GM11168 (cell line): Measurements from ENCODE around the gene MFN1.

Source experiments
- in situ Hi-C: fragments of 300-500 bp; cut with MboI; formaldehyde crosslinking; loops from one replicate; pipeline ENCODE4 v1.12.0; 2022; ENCODE audit warnings: low sequenced_read_pairs; ENCODE audit not compliant: unreplicated experiment

The MFN1 gene

DNA sequence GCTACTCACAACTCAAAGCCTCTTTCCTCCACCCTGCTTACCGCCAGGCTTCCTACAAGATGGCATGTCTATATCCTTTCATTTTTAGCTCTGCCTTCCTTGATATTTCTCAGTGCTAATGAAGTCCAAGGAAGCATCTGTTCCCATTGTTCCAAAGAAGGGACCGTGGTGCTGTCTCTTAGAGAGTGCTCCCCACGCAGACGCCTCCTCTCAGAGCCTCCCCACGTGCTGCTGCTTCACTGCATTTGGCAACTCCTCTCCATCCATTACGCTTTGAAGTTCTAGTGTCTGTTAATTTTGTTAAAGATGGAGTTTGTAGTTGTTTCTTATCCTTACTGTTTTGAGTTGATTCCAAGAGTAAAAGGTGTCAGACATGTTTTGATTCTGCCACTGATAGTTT lies 77.6 kb downstream of the MFN1 start:
- in situ Hi-C loops = no loop called here

GRCh38 chr3:179428876-179429548 lies 81.5 kb downstream of the MFN1 start:
- in situ Hi-C loops = no loop called here

GRCh38 chr3:179430277-179430870 lies 82.9 kb downstream of the MFN1 start:
- in situ Hi-C loops = no loop called here

DNA sequence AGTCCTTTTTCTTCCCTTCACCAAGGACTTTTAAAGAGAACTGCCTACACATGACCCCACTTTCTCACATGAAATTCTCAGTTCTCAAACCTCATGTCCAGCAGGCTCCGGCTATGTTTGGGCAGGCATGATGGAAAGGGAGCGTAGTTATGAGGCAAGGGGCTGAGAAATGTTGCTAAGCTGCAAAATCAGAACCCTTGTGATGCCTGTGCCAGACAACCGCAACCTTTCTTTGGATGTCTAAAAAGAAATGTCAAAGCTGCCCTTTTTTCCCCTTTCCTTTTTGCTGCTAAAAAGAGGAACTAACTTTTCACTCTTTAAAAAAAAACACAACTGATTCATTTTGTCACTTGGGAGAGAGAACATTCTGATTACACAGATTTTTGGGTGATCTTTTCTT lies 84.5 kb downstream of the MFN1 start:
- in situ Hi-C loops = no loop called here

DNA sequence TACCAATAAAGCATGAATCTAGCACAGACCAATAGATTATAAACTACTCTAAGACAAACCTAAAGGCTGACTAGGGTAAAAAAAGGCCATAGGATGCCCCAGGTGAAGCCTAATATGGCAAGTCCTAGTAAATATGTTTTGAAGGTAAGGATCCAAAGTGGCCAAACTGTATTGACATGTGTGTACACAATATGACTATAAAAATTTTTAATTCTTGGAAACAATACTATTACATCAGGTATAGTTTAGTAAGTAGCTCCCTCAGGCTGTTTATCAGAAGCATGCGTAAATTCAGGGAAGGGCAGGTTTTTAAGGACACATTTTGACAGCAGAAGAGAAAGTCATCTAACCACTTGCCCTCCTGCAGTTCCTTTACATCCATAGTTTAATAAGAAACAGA lies 84.9 kb downstream of the MFN1 start:
- in situ Hi-C loops = no loop called here

- in situ Hi-C loops = no loop called here
Observed at GRCh38 chr3:179436517-179436916, 89.0 kb downstream of the MFN1 start.

GRCh38 chr3:179438841-179439240 lies 91.3 kb downstream of the MFN1 start:
- in situ Hi-C loops = no loop called here
